GDM1 (cell line): Measurements from ENCODE around the gene KIF4B.
"Not testable (repeated sequence)": the region's sequence is repeated elsewhere in the genome, so short reads cannot be mapped to it uniquely, and the experiment has no call there.

Source experiments
- DNase-seq: peaks from one replicate; lab custom pipeline; 2025; lab: John Stamatoyannopoulos, UW

KIF4B gene

GRCh38 chr5:155013526-155013925, at the start of gene KIF4B:
Gene KIF4B (plus strand): TSS chr5:155013755. CDS start chr5:155013860, 105 bp downstream.
- DNase-seq = no peak

GRCh38 chr5:154966081-154966841, 47.3 kb upstream of the KIF4B start:
- DNase-seq = no peak

- DNase-seq = no peak
Measured at GRCh38 chr5:154966874-154967273, 46.7 kb upstream of the KIF4B start.

GRCh38 chr5:154967421-154968024, 46.0 kb upstream of the KIF4B start:
- DNase-seq = no peak

GRCh38 chr5:154968953-154969352, 44.6 kb upstream of the KIF4B start:
- no peak for DNase-seq

- peak; percentile 3 for DNase-seq
Measured at GRCh38 chr5:154970759-154971158, 42.8 kb upstream of the KIF4B start.

GRCh38 chr5:154971501-154971900, 42.1 kb upstream of the KIF4B start:
- no peak for DNase-seq

GRCh38 chr5:154972476-154973080, 41.0 kb upstream of the KIF4B start:
- no peak for DNase-seq

GRCh38 chr5:154976082-154976481, 37.5 kb upstream of the KIF4B start:
- DNase-seq = not testable (repeated sequence)

- no peak for DNase-seq
Measured at GRCh38 chr5:154977409-154977808, 36.1 kb upstream of the KIF4B start.

- DNase-seq = not testable (repeated sequence)
Measured at GRCh38 chr5:154978294-154978693, 35.3 kb upstream of the KIF4B start.

GRCh38 chr5:154984946-154985516, 28.5 kb upstream of the KIF4B start:
- no peak for DNase-seq

- DNase-seq = no peak
Measured at GRCh38 chr5:154986151-154986550, 27.4 kb upstream of the KIF4B start.

GRCh38 chr5:154989626-154990025, 23.9 kb upstream of the KIF4B start:
- DNase-seq = no peak

GRCh38 chr5:154993461-154993860, 20.1 kb upstream of the KIF4B start:
- DNase-seq = no peak

- DNase-seq = no peak
Measured at GRCh38 chr5:154995679-154996078, 17.9 kb upstream of the KIF4B start.

GRCh38 chr5:154997746-154998145, 15.8 kb upstream of the KIF4B start:
- no peak for DNase-seq

GRCh38 chr5:154999865-155000264, 13.7 kb upstream of the KIF4B start:
- DNase-seq = no peak

- no peak for DNase-seq
Measured at GRCh38 chr5:155001523-155001922, 12.0 kb upstream of the KIF4B start.

- DNase-seq = not testable (repeated sequence)
Measured at GRCh38 chr5:155002722-155003121, 10.8 kb upstream of the KIF4B start.

GRCh38 chr5:155004138-155004744, 9.3 kb upstream of the KIF4B start:
- DNase-seq = no peak

- not testable (repeated sequence) for DNase-seq
Measured at GRCh38 chr5:155006265-155006664, 7.3 kb upstream of the KIF4B start.
